ENCODE data around the gene SAMD8.

DNA sequence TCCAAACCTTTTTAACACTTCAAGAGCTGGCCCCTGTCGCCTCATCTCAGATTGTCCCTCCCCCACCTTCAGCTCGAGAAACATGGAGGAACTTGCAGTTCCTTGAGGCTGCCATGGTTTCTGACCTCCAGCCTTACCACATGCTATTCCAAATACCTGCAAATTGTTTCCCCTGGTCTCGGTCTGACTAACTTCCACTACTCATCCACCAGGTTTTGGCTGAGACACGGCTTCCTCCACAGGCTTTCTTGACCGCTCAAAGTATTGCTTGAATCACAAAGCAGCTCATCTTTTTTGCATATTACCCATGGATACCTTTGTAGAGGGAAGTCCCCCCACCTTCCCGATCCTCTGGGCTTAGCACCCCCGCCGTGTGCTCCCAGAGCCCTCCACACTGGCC lies 5.2 kb upstream of the SAMD8 start:
- TF ChIP-seq CTCF (IDR thresholded peaks at IDR 0.05; ENCODE audit: insufficient read depth, low read length, poor library complexity, severe bottlenecking) (no peak), EZH2phosphoT487 (conservative IDR thresholded peaks at IDR 0.05; ENCODE audit: low read length) (no peak)
